ENCODE data around the gene FNDC8. TPM values are rescaled to one million over a fixed set of nuclear protein-coding genes. Genes with fewer than 3 reads are reported as not detected.
A peak's percentile ranks its signal among the peaks of the same experiment; 100 is the strongest.

The FNDC8 gene
- total RNA-seq, 1 donor: not detected

DNA sequence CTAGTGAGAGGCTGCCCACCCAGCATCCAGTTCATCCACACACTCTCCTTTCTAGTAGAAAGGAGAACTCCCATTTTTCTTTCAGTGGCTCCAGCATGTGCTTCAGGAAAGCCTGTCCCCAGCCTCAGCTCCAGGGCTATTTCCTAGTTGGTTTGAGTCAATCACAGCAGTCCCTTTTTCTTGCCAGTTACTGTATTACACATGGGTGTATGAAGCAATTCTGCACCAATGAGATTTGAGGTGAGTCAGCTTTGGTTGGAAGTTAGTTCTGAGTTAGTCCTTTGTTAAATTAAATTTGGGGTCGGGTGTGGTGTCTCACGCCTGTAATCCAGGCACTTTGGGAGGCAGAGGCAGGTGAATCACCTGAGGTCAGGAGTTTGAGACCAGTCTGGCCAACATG, 26.5 kb upstream of the FNDC8 start:
- H3K4me3 ChIP-seq (ENCODE audit: low read depth, low read length): no peak overlapping the region
- TF ChIP-seq, protein P1, sequence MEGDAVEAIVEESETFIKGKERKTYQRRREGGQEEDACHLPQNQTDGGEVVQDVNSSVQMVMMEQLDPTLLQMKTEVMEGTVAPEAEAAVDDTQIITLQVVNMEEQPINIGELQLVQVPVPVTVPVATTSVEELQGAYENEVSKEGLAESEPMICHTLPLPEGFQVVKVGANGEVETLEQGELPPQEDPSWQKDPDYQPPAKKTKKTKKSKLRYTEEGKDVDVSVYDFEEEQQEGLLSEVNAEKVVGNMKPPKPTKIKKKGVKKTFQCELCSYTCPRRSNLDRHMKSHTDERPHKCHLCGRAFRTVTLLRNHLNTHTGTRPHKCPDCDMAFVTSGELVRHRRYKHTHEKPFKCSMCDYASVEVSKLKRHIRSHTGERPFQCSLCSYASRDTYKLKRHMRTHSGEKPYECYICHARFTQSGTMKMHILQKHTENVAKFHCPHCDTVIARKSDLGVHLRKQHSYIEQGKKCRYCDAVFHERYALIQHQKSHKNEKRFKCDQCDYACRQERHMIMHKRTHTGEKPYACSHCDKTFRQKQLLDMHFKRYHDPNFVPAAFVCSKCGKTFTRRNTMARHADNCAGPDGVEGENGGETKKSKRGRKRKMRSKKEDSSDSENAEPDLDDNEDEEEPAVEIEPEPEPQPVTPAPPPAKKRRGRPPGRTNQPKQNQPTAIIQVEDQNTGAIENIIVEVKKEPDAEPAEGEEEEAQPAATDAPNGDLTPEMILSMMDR (IDR thresholded peaks at IDR 0.05; ENCODE audit: insufficient read depth, low read length): no peak
- DNase-seq (ENCODE audit: low read depth): peak; percentile 86

DNA sequence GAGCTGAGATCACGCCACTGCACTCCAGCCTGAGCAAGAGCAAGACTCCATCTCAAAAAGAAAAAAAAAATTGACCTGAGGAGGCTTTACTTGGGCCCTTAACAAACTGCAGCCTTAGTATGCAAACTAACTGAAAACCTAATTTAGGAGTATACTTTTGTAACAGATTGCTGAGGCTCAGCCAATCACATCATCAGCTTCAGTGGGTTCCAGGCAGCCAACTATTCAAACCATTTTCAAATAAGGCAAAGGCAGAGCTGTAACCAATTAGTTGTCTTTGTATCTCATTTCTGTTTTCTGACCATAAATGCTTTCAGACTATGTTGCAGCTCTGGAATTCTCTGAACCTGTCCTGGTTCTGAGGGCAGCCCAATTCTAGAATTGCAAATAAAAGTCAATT, 25.7 kb upstream of the FNDC8 start:
- H3K4me3 ChIP-seq (ENCODE audit: low read depth, low read length): no peak overlapping the region
- TF ChIP-seq, protein P1 (IDR thresholded peaks at IDR 0.05; ENCODE audit: insufficient read depth, low read length): no peak
- DNase-seq (ENCODE audit: low read depth): no peak

GRCh38 chr17:35097776-35098175, 23.6 kb upstream of the FNDC8 start:
- TF ChIP-seq, protein P1 (IDR thresholded peaks at IDR 0.05; ENCODE audit: insufficient read depth, low read length): no peak
- no peak overlapping the region for H3K4me3 ChIP-seq (ENCODE audit: low read depth, low read length)
- DNase-seq (ENCODE audit: low read depth): no peak

DNA sequence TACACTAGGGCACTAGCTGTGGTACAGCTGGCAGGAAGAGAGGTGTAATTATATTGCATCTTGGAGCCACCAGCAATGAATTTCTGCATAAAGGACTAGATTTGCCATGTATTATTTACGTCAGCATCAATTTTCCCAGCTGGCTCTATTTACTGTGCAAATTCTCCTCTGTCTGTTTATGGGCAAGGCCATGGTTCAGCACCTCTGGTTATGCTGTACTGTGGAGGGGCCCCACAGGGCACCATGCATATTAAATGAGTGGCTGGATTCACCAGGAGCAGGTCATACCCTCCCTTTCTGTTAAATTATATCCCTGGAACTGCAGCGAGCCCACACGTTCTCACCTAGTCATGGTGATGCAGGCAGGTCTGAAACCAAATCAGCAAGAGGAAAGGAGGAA, 21.5 kb upstream of the FNDC8 start:
- H3K4me3 ChIP-seq (ENCODE audit: low read depth, low read length): no peak overlapping the region
- TF ChIP-seq, protein P1 (IDR thresholded peaks at IDR 0.05; ENCODE audit: insufficient read depth, low read length): no peak
- no peak for DNase-seq (ENCODE audit: low read depth)

GRCh38 chr17:35101036-35101435, 20.4 kb upstream of the FNDC8 start:
- TF ChIP-seq, protein P1 (IDR thresholded peaks at IDR 0.05; ENCODE audit: insufficient read depth, low read length): no peak
- no peak for DNase-seq (ENCODE audit: low read depth)
- H3K4me3 ChIP-seq (ENCODE audit: low read depth, low read length): no peak overlapping the region

DNA sequence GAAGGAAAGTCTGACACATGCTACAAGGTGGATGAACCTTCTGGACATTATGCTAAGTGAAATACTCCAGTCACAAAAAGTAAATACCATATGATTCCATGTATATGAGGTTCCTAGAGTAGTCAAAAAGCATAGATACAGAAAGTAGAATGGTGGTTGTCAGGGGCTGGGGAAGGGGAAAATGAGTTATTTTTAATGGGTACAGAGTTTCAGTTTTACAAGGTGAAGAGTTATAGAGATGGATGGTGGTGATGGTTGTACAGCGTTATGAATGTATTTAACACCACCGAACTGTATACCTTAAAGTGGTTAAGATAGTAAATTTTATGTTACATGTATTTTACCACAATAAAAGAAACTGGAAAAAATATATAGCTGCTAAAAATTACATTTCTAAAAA, 19.7 kb upstream of the FNDC8 start:
- TF ChIP-seq, protein P1 (IDR thresholded peaks at IDR 0.05; ENCODE audit: insufficient read depth, low read length): no peak
- no peak overlapping the region for H3K4me3 ChIP-seq (ENCODE audit: low read depth, low read length)
- DNase-seq (ENCODE audit: low read depth): no peak

DNA sequence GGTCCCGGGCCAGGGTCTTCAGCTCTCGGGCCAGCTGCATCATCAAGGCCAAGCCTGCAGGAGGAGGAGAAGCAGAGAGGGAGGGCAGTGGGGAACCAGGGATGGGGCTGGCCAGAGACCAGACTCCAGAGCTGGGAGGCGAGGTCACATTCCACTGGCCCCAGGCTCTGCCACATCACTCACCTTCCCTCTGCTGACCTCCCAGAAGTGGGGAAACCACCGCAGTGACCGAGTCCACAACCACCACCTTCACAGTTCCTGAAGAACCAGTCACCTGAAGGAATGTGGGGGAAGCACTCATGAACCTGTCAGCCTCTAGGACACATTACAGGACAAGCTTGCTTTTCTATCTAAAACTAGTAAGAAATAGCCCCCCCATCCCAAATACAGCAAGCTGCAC, 18.1 kb upstream of the FNDC8 start:
- TF ChIP-seq, protein P1 (IDR thresholded peaks at IDR 0.05; ENCODE audit: insufficient read depth, low read length): no peak
- H3K4me3 ChIP-seq (ENCODE audit: low read depth, low read length): no peak overlapping the region
- DNase-seq (ENCODE audit: low read depth): no peak

Data from fibroblast of the aortic adventitia (primary cell).